Fibroblast of gingiva (primary cell): Measurements from ENCODE around the gene HSPA12A.

Experiments
- DNase-seq: peaks from one replicate; pipeline ENCODE4 v3.0.0-alpha.2; 2011; ENCODE audit warnings: low read depth

HSPA12A gene

GRCh38 chr10:116626815-116627214 lies 115.6 kb downstream of the HSPA12A start:
- no peak for DNase-seq

GRCh38 chr10:116625845-116626244 lies 116.5 kb downstream of the HSPA12A start:
- no peak for DNase-seq

GRCh38 chr10:116621934-116622655 lies 120.3 kb downstream of the HSPA12A start:
- no peak for DNase-seq

- no peak for DNase-seq
Observed at GRCh38 chr10:116621476-116621875, 120.9 kb downstream of the HSPA12A start.
